ENCODE data around the gene SHISAL2B.
A peak's percentile ranks its signal among the peaks of the same experiment; 100 is the strongest.

The SHISAL2B gene

DNA sequence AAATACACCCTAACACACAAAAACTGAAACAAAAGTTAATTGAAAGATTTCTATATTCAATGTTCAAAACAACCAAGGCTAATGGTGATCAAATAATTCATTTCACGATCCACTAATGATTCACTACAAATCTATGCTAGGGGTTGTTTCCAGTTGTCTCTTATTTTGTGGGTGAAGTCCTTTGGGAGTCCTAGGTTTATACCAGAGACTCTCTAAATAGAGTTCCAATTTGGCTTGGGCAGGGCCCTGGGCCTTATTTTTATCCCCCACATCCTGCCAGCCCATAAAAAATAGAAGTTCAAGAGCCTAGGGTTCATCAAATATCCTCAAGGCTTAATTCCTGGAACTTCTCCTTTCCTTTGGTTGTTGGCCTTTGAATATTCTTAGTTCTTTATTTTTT, 52.1 kb downstream of the SHISAL2B start:
- DNase-seq (ENCODE audit: low read depth), result no peak
- TF ChIP-seq, protein P1, sequence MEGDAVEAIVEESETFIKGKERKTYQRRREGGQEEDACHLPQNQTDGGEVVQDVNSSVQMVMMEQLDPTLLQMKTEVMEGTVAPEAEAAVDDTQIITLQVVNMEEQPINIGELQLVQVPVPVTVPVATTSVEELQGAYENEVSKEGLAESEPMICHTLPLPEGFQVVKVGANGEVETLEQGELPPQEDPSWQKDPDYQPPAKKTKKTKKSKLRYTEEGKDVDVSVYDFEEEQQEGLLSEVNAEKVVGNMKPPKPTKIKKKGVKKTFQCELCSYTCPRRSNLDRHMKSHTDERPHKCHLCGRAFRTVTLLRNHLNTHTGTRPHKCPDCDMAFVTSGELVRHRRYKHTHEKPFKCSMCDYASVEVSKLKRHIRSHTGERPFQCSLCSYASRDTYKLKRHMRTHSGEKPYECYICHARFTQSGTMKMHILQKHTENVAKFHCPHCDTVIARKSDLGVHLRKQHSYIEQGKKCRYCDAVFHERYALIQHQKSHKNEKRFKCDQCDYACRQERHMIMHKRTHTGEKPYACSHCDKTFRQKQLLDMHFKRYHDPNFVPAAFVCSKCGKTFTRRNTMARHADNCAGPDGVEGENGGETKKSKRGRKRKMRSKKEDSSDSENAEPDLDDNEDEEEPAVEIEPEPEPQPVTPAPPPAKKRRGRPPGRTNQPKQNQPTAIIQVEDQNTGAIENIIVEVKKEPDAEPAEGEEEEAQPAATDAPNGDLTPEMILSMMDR (IDR thresholded peaks at IDR 0.05; ENCODE audit: insufficient read depth, low read depth, low read length, missing control alignments), result no peak
- H3K4me3 ChIP-seq (ENCODE audit: low read length), result no peak overlapping the region

DNA sequence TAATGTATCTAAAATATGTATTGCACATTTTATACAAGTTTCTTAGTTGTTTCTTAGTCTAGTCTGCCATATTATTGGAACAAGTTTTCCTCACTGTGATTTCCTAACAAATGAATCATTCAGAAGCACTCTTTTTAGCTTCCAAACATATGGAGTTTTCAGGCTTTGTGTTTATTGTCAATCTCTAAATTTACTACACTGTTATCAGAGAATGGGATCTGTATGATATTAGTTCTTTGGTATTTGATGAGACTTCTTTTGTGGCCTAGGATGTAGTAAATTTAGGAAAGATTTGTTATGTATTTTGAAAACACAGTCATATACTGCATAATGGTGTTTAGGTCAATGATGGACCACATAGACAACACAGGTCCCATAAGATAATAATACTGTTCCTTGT, 52.5 kb downstream of the SHISAL2B start:
- no peak overlapping the region for H3K4me3 ChIP-seq (ENCODE audit: low read length)
- DNase-seq (ENCODE audit: low read depth), result no peak
- TF ChIP-seq, protein P1 (IDR thresholded peaks at IDR 0.05; ENCODE audit: insufficient read depth, low read depth, low read length, missing control alignments), result no peak

DNA sequence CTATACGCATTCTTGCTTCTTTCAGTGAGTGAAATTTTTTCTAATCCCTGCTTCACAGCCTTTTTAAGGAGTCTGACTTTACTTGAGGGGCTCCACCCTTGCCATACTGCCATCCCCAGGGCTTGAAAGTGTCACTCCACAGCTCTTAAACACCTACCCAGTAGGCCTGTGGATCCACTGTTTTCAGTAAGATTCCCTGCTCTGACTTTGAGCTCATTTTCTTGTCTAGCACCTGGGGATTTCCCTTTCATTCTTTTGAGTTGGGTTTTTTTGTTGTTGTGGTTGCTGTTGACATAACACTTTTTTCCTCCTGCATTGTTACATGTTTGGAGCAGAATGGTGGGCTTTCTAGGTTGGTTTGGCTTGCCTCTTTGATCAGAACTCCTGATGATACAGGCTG, 54.6 kb downstream of the SHISAL2B start:
- H3K4me3 ChIP-seq (ENCODE audit: low read length), result no peak overlapping the region
- DNase-seq (ENCODE audit: low read depth), result no peak
- TF ChIP-seq, protein P1 (IDR thresholded peaks at IDR 0.05; ENCODE audit: insufficient read depth, low read depth, low read length, missing control alignments), result no peak

DNA sequence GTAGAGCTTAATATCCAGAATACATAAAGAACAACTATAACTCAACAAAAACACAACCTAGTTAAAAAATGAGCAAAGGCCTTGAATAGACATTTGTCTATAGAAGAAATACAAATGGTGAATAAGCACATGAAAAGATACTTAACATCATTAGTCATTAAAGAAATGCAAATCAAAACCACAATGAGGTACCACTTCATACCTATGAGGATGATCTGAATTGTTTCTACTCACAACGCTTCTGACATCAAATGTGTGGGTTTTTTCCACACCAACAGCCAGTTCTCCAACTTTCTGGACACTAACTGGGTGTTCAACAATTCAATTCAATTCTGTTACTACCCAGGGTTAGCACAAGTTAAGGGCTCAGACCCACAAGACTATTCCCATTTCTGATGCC, 56.1 kb downstream of the SHISAL2B start:
- DNase-seq (ENCODE audit: low read depth), result peak; percentile 34
- TF ChIP-seq, protein P1 (IDR thresholded peaks at IDR 0.05; ENCODE audit: insufficient read depth, low read depth, low read length, missing control alignments), result no peak
- H3K4me3 ChIP-seq (ENCODE audit: low read length), result no peak overlapping the region

DNA sequence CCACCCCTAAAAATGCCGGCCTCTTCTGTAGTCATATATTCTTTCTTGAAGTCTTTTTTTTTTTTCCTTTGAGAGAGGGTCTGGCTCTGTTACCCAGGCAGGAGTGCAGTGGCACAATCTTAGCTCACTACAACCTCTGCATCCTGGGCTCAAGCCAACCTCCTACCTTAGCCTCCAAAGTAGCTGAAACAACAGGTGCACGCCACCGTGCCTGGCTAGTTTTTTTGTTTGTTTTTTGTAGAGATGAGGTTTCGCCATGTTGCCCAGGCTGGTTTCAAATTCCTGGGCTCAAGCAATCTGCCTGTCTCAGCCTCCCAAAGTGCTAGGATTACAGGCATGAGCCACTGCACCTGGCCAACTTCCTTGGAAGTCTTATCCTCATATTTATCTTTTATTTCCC, 59.1 kb downstream of the SHISAL2B start:
- no peak for DNase-seq (ENCODE audit: low read depth)
- TF ChIP-seq, protein P1 (IDR thresholded peaks at IDR 0.05; ENCODE audit: insufficient read depth, low read depth, low read length, missing control alignments), result no peak

DNA sequence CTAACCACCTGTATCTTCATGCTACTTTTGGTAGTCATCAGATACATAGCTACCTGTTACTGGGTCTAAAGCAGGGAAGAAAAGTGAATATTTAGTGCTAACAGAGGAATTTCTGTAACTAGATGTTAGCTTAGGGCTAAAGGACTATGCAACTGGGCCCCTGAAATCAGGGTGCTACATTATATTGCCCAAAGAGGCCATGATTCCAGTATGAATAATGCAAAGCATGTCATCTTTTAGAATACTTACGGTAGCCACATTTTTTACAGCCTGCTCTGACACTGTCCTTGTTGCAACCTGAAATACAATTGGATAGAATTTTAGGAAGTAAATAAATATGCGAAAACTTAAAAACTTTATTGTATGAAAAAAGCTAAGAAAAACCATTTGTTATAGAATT, 63.8 kb downstream of the SHISAL2B start:
- H3K4me3 ChIP-seq (ENCODE audit: low read length), result no peak overlapping the region
- TF ChIP-seq, protein P1 (IDR thresholded peaks at IDR 0.05; ENCODE audit: insufficient read depth, low read depth, low read length, missing control alignments), result no peak
- DNase-seq (ENCODE audit: low read depth), result no peak

More for the DNA sequence above, 59.1 kb downstream of the SHISAL2B start:
- no peak overlapping the region for H3K4me3 ChIP-seq (ENCODE audit: low read length)

DNA sequence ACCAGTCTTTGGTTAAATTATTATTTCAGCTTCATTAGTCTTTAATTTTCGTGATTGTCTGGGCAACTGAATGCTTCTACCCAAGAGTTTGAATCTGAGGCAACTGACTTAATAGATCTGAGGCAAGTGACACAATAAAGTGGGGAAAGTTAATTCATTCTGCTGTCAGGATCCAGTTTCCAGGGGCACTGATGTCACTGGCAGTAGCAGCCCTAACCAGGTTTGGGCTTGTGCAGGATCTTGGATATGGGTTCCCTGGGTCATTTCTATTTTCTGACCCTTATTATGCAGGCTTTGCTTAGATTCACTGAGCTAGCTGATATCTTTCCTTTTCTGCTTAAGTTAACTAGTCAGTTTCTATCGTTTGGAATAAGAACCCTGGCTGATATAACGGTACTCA, 68.6 kb downstream of the SHISAL2B start:
- H3K4me3 ChIP-seq (ENCODE audit: low read length), result no peak overlapping the region
- TF ChIP-seq, protein P1 (IDR thresholded peaks at IDR 0.05; ENCODE audit: insufficient read depth, low read depth, low read length, missing control alignments), result no peak
- DNase-seq (ENCODE audit: low read depth), result no peak
